IPS DF 19.7 (cell line): Measurements from ENCODE around the gene CLDN10.
"Not testable (repeated sequence)": the region's sequence is repeated elsewhere in the genome, so short reads cannot be mapped to it uniquely, and the experiment has no call there.

ENCODE experiments used
- DNase-seq: peaks from one replicate; pipeline ENCODE4 v3.0.0-alpha.2; 2013; ENCODE audit warnings: low read depth, low spot score

CLDN10 gene

DNA sequence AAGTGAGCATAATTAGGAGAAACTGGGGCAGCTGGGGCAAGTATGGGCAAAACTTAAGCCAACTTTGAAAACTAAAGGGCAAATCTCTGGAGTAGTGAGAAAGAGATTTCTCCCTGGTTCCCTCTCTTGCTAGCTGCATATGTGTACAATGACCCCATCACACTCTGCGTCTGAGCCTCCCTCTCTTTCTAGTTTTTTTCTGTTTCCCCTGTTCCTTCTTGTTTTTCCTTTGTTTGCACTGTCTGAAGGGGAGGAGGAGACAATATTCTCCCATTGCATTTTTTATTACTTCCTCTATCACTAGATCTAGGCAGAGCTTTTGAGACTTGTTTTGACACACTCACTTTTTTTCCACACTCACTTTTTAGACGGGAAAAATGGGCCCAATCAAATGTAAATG, 11.2 kb upstream of the CLDN10 start:
- DNase-seq: no peak

DNA sequence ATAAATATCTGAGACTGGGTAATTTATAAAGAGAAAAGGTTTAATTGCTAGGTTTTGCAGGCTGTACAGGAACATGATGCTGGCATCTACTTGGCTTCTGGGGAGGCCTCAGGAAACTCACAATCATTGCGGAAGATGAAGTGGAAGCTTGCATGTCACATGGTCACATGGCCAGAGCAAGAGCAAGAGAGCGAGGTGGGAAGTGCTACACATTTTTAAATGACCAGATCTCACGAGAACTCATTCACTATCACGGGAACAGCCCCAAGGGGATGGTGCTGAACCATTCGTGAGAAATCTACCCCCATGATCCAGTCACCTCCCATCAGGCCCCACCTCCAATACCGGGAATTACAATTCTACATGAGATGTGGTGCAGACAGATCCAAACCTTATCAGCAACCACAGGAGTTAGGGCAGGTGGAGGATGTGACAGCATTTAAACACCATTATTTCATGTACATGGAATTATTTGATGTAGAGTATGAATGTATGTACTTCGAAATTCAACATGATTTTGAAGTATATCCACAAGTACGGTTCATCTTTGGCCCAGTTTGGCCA, 10.5 kb upstream of the CLDN10 start:
- no peak for DNase-seq

DNA sequence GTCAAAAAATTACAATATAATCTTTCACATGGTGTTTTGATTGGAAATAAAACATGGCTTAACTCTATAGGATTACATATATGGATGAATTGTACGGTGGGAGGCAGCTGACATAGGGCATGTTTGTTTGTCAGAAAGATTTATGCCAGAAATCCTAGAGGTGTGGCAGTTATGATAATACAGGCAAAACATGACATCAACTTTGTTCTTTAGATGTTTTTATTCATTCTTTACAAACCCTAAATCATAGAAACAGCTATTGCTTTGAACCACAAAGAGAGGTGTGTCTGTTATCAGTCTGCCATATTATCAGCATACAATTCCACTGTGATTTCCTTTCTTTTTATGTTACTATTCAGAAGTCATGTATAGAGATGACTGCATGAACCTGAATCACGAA, 8.2 kb upstream of the CLDN10 start:
- DNase-seq: no peak

DNA sequence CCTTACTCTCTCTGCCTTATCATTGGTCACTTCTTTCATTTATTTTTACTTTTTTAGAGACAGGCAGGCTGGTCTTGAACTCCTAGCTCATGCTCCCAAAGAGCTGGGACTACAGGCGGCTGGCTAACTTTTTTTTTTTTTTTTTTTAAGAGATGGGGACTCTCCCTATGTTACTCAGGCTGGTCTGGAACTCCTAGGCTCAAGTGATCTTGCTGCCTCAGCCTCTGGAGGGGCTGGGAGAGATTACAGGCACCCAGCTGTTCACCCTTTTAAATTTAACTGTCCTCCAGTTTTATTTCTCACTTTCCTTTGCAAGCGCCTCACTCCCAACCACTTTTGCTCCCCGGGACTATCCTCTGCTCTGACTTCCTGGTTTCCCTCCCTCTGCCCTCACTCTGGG, 5.6 kb upstream of the CLDN10 start:
- no peak for DNase-seq

DNA sequence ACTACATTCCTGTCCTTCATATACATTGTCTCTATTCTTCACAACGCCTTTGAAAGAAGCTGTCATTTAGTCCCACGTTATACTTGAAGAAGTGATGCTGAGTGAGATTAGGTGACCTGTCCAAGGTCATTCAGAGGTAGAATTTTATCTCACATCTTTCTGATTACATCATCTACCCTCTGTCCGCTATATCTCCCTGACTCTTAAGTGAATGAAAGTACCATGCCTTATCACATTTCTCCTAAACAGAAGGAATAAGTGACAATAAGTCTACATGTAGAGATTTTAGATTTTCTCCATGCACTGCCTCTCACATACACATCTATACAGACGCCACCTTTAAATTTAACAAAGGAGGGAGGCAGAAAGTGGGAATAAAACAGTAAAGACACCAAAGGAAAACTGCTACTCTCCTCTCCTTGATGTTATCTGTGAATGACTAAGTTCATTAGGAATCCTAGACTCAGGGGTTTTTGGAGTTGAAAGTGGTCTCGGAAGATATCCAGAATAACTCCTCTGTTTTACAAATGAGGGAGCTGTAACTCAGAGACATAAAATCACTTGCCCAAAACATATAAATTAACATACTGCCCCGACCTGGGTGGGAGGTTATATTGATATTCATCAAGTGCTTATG, 4.9 kb upstream of the CLDN10 start:
- no peak for DNase-seq

DNA sequence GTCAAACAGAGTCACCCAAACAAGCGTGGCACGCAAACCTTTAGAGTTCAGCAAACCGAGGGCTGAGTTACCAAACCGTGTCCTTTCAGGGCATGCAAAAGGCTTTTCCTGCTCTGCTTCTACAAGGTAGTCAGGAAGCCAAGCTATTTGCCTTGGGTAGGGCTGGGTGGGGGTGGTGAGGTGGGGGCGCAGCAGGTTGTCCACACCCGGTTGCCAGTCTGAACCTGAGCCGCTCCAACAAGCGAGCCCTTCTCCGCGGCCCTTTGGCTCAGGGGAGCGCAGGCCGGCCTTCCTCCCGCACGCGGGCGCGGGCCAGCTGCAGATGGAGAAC, 347 bp upstream of the CLDN10 start:
- DNase-seq: no peak

DNA sequence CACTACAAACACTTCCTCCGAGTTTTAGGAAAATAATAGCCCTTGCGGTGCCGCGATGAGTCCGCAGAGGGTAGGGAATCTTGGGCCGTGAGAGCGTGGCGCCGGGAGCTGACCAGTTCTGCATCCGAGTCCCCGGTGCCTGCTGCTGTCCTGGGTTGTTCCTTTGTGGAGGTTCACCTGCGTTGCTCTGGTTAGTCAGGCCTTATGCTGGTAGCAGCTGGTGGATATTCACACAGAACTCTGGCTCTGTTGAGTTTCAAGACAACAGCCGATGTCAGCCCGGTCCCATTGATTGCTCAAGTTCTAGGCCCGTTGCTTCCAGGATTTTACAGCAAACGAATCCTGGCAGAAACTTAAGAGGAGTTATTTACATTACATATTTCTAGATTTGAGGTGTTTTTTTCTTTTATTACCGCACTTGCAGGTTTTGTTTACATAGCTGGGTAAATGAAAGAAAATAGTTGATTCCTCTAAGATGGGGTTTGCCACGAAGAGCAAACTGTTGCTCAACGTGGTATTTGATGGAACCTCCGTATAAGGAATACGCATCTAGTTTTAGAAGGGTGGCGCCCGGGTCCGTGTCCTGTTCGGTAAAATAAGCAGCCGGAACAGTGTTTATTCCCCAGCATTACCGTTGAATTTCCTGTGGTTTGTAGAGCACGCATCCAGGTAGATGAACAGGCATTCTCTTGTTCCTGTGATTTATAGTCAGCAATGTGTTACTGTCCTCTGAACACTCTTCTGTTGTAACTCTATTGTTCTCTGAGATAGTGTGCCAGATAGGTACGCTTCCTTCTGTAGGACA, 1.3 kb downstream of the CLDN10 start:
- DNase-seq: no peak

DNA sequence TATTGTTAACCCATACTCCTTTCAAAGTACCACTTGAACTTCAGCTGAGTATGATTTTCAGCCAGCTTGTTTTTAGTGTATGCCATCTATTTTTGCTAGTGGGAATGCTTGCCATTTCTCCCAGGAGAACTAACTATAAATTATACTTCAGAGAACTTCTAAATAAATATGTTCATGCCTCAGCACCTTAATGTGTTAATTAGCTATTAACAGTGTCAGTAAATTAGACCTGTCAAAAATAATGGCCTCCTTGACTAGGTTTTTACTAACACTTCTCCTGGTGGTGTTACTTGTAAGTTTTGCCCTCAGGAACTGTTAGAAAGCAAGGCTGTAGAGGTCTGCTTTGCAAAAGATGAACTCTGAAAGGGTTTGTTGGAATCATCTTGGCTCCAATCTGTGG, 4.5 kb downstream of the CLDN10 start:
- DNase-seq: no peak

DNA sequence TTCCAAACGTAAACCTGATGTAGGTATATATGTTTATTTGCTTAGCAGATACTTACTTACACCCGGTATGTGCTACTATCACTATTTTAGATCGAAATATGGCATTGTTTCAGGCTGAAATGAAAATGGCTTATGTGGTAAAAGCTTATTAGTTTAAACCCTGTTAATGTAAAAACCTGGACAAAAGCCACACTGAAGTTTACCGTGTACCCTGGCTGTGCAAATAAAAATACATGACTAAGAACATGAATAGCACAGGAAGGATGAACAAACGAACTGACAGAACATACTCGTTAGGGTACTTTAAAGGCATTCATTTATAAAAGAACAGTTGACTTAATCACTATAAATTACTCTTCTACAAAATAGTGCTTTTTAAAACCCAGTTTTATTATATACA, 6.6 kb downstream of the CLDN10 start:
- no peak for DNase-seq

DNA sequence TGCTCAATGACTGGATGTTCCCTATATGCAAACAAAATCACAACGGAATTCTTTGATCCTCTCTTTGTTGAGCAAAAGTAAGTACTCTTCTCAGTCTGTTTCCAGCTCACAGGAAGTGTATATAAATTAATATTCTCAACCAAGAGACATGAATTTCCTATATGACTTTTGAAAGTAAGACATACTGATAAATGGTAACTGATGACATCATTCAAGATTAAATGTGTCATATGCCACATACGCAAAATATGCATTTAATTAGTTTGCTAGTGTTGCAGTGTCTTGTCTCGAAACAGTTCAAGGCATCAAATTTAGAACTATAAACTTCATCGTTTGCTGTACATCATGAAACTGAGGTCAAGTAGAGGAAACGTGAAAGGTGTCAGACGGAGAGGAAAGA, 7.9 kb downstream of the CLDN10 start:
- no peak for DNase-seq

DNA sequence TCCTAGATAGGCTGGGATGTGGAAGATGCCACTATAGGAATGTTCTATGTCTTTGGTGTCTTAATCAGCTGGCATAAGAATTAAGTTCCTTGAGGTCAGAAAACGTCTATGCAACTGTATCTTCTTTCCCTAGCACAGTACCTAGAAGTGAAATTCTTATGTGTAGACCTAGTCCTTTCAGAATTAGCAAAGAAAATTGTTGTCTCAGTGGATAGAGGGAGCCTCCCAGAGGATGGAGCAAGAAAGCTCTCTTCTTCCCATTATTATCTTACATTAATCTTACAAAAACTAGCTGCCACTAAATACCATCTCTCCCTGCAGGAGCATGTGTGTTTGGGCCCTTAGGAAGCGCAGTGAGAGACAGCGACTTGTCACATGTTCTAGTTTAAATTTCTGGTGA, 11.6 kb downstream of the CLDN10 start:
- no peak for DNase-seq

DNA sequence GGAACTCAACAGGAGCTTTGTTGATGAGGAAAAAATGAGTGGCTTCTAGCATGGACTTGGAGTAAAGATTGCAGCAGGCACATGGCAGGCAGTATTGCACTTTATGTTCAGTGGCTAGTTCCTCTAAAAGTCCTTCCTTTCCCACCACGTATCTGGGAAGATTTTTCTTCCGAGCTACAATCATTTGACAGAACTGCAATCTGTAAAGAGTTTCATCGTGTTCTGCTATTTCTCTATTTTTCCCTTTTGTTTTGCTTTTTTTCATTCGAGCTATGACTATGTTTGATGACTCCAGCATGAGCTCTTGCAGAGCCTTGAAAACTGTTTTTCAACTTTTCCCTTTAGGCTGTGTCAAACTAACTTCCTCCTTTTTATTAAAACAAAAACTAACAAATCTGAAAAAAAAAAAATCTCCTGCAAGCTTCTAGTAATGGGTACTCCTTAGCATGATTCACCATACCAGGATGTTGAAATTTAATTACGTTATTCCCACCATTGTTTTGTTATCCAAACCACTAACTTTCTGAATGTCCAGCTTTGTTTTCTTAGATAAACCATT, 12.3 kb downstream of the CLDN10 start:
- DNase-seq: no peak

DNA sequence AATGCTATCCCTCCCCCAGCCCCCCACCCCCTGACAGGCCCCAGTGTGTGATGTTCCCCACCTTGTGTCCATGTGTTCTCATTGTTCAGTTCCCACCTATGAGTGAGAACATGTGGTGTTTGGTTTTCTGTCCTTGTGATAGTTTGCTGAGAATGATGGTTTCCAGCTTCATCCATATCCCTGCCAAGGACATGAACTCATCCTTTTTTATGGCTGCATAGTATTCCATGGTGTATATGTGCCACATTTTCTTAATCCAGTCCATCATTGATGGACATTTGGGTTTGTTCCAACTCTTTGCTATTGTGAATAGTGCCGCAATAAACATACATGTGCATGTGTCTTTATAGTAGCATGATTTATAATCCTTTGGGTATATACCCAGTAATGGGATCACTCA, 13.2 kb downstream of the CLDN10 start:
- DNase-seq: not testable (repeated sequence)

DNA sequence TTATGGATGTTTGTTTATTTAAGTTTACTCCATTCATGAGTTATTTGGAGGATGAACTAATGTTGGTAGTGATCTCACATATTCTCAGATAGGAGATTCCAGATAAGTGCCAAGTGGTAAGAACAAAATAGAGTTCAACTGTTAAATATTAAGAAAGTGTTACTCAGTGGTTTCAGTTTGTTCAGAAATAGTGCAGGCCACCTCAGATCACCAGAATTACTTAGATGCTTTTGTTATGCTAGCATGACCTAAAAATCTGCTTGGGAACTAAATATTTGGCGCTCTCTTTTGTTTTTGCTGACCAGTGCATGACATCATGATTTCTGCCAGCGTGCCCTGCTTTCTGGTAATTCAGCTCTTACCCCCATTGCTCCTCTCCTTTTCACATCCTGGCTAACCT, 15.6 kb downstream of the CLDN10 start:
- no peak for DNase-seq

DNA sequence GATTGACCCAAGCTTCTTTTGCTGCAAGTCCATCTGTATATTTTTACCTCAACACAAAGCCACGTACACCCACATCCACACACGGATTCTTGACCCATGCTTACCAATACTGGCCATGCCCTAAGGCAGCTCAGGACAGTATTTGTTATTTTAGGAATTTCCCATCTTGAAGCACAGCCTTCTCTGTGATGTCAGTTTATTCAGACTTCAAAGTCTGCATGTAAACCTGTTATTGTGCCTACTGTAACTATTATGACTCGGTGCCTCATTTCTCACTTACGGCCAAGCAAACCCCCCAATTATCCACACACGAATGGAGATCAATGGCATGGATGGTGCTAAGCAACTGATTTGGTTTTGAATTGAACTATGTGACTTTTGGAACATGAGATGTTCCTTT, 17.5 kb downstream of the CLDN10 start:
- no peak for DNase-seq

DNA sequence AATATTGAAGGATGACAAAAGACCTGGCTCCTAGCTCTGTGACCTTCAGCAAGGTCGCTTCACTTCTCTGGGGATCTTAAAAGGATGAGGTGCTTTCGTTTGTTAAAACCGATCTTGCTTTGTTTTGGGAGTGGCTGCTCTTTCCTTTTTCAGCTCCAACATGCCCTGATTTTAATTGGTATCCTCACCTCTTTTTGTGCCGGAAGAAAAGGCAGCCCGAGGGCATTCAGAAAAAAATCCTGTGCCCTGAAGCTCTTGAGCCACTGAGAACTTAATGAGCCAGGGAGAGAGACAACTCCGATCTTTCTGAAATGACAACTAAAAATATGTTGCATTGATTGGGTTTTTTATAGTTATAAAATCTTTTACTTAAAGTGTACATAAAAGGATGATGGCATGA, 19.4 kb downstream of the CLDN10 start:
- no peak for DNase-seq

DNA sequence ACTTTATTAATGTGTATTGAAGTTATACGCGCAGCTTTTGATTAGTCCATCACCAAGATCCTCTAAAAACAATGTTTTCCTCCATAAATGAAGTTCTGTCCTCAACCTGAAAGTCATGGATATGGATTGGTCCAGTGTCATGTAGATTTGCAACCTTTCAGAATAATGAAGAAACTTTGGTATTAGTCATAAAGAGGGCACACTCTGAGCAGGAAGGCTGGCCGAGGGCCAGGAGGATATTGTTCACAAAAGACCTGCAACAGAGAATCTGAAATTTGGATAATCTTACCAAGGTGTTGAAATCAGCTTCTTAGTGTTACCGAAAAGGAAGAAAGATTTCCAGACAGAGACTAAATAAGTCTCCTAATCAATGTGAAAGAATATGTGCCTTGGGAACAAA, 20.7 kb downstream of the CLDN10 start:
- DNase-seq: no peak

DNA sequence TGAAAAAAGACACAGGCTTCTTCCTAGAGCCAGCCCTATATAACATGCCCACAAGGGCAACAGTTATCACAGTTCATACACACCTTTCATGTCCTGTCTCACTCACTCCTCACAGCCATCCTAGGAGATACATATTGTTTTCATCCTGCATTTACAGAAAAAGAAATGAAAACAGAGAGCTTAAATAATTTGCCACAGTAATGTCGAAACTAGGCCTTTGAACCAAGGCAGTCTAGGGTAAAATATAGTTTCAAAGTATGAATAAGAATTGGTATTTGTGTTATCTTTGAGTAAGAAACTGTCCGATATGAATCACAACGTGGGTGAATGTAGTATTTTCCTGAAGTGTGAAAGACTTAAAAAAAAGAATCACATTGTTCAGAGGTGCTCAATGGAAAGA, 26.8 kb downstream of the CLDN10 start:
- no peak for DNase-seq

DNA sequence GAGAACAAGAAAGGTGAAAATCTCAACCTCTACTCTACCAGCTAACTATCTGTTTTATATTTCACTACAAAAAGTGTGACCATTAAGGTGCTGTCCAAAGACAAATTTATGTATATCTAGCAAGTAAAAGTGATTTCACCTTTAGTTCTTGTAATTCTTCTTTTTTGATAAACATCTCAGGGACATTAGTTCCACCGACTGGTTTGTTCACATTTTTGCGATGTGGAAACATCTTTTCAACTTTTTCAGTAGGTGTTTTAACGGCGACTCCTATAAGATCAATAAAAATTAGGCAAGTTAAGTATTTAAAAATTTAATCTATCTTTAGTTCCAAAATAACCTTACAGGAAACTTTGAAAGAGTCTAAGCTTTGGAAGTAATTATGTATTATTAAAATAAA, 33.3 kb downstream of the CLDN10 start:
- no peak for DNase-seq

DNA sequence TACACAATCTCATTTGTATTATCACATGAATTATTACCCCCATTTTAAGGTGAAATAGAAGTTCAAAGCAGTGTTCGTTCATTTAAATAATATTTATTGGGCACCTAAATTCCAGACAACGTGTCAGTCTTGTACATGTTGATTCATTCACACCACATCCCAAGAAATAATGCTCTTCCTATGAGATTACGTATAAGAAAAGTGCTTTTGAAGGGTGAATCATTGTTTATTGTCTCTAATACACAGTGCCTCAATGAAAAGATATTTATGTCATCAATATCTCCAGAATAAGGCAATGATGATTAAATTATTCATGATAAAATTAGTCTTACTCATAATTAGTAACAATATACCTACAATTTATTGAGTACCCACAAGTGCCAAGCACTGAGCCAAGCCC, 35.6 kb downstream of the CLDN10 start:
- DNase-seq: no peak

DNA sequence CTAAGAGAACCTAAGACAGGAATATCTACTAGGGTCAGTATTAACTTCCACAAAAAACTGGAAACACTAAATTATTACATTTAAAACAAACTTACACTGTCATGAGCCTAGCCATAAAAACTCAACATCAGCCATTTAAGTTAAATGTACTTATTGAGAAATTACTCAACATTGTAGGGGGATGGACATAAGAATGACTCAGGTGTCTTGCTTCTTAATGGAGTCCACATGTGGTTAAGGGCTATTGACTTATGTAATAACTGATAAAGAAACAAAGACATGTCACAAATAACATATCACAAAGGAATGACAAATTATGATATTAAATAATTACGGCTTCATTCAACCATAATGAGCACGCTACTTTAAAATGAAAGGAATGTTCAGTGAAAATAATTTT, 36.2 kb downstream of the CLDN10 start:
- no peak for DNase-seq

DNA sequence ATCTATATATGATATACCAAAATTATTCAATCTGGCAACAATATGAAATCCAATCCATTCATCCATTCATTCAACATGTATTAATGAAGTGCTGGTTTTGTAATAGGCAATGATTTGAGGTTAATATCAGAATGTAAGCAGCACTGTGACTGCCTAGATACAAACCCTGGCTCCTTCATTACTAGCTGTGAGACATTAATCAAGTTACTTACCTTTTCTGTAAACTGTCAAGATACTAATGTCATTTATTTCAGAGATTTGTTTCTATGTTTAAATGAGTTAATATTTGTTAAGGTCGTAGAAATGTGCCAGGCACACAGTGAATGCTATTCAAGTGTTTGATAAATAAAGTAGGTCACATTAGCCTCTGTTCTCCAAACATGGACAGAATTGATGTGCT, 40.9 kb downstream of the CLDN10 start:
- no peak for DNase-seq

DNA sequence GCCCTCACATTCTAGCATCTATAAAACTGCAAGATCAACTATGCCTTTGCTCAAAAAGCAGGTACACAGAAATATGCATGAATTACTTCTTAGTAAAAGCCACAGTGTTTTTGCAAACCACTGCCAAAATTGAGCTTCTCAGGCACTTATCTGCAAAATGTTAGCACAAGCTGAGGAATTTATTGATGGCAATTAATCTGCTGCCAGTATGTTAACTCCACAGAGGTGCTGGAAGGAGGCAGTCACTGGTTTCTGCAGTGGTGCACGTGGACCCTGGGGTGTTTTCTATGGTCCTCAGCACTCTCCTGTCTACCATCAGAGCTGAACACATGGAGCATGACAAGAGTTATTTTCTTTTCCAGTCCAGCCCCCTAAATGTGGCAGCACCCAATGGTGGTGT, 44.2 kb downstream of the CLDN10 start:
- DNase-seq: no peak
